Measurements from ENCODE around the gene ZFP57. TPM values are rescaled to one million over a fixed set of nuclear protein-coding genes. Genes with fewer than 3 reads are reported as not detected.
A peak's percentile ranks its signal among the peaks of the same experiment; 100 is the strongest.

The ZFP57 gene
- total RNA-seq, 4 donors from 2014 or later, result 0.16 TPM; not detected in 3

DNA sequence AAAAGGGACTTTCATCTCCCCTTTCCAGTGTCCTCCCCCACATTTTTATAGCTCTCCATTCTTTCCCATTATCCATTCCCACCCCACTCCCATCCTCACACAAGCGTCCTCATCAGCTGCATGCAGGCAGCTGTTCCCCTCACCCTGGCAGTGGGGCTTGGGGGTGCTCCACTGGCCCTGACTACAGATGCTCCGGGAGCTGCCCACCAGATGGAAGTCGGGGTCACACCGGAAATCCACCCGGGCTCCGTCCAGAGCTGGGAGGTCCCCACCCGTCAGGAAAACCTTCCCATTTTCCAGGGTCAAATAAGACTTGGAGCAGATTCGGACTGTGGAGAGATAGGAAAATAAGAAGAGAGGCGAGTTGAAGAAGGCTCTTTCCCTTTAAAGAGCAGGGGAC, 50.6 kb downstream of the ZFP57 start:
- no peaks in the 10 kb centered on the region for H3K9me3 ChIP-seq
- intact Hi-C loops (cut with DNase I; ENCODE audit: low total_unique reads), result no loop called here
- ATAC-seq (no peak), DNase-seq (no peak)
- in situ Hi-C loops (cut with MboI; ENCODE audit: low sequenced_read_pairs in 4 of 4), result no loop called here
- H3K27ac ChIP-seq, result no peak overlapping the region
- peaks cover 46 to 59% (median 47%) of the 10 kb centered on the region in 3 donors for H3K27me3 ChIP-seq
- H3K36me3 ChIP-seq, result no peaks in the 10 kb centered on the region
- H3K4me3 ChIP-seq, result no peak overlapping the region
- peaks cover 4 to 22% of the 10 kb centered on the region in 2 donors for H3K4me1 ChIP-seq
- TF ChIP-seq POLR2A (IDR thresholded peaks at IDR 0.05), result no peak
- TF ChIP-seq CTCF (IDR thresholded peaks at IDR 0.05 in 4 of 5, conservative IDR thresholded peaks at IDR 0.05 in 1 of 5), result no peak

- no peak overlapping the region for H3K27ac ChIP-seq
- H3K4me3 ChIP-seq, result no peak overlapping the region
- no peak for TF ChIP-seq POLR2A (IDR thresholded peaks at IDR 0.05)
- TF ChIP-seq CTCF (IDR thresholded peaks at IDR 0.05 in 4 of 5, conservative IDR thresholded peaks at IDR 0.05 in 1 of 5), result no peak
- H3K27me3 ChIP-seq, result peaks cover 46 to 59% (median 47%) of the 10 kb centered on the region in 3 donors
- H3K36me3 ChIP-seq, result no peaks in the 10 kb centered on the region
- ATAC-seq, result no peak
- DNase-seq, result no peak
- intact Hi-C loops (cut with DNase I; ENCODE audit: low total_unique reads), result no loop called here
- H3K4me1 ChIP-seq, result peaks cover 4 to 22% of the 10 kb centered on the region in 2 donors
- H3K9me3 ChIP-seq, result no peaks in the 10 kb centered on the region
- in situ Hi-C loops (cut with MboI; ENCODE audit: low sequenced_read_pairs in 4 of 4), result no loop called here
Observed at GRCh38 chr6:29629571-29629970, 51.4 kb downstream of the ZFP57 start.

GRCh38 chr6:29628419-29629281, 52.3 kb downstream of the ZFP57 start:
- peak overlapping the region; percentile 54 to 69 (median 62) for H3K27ac ChIP-seq
- no peaks in the 10 kb centered on the region for H3K9me3 ChIP-seq
- H3K27me3 ChIP-seq, result peaks cover 46 to 53% (median 47%) of the 10 kb centered on the region in 3 donors
- in situ Hi-C loops (cut with MboI; ENCODE audit: low sequenced_read_pairs in 4 of 4), result no loop called here
- DNase-seq (peak; percentile 28 to 33), ATAC-seq (peak in 1 of 2 donors; percentile 50)
- peak overlapping the region; percentile 36 to 62 (median 54) for H3K4me3 ChIP-seq
- peaks cover 4 to 22% of the 10 kb centered on the region in 2 donors for H3K4me1 ChIP-seq
- intact Hi-C loops (cut with DNase I; ENCODE audit: low total_unique reads), result no loop called here
- TF ChIP-seq POLR2A (IDR thresholded peaks at IDR 0.05) (no peak), CTCF (IDR thresholded peaks at IDR 0.05 in 4 of 5, conservative IDR thresholded peaks at IDR 0.05 in 1 of 5) (peak in 2 of 5 experiments; percentile 44 to 61)
- H3K36me3 ChIP-seq, result no peaks in the 10 kb centered on the region

GRCh38 chr6:29627755-29628418, 53.1 kb downstream of the ZFP57 start:
- intact Hi-C loops (cut with DNase I; ENCODE audit: low total_unique reads), result no loop called here
- Histone ChIP-seq H3K27me3 (peaks cover 41 to 51% (median 44%) of the 10 kb centered on the region in 3 donors), H3K4me3 (peak overlapping the region; percentile 36 to 62 (median 54)), H3K36me3 (no peaks in the 10 kb centered on the region), H3K27ac (peak overlapping the region; percentile 54 to 69 (median 62)), H3K9me3 (no peaks in the 10 kb centered on the region), H3K4me1 (peaks cover 4 to 22% of the 10 kb centered on the region in 2 donors)
- in situ Hi-C loops (cut with MboI; ENCODE audit: low sequenced_read_pairs in 4 of 4), result no loop called here
- peak; percentile 23 to 32 for DNase-seq
- TF ChIP-seq CTCF (IDR thresholded peaks at IDR 0.05 in 4 of 5, conservative IDR thresholded peaks at IDR 0.05 in 1 of 5), result no peak
- TF ChIP-seq POLR2A (IDR thresholded peaks at IDR 0.05), result peak; percentile 49 to 65
- peak; percentile 27 to 46 for ATAC-seq
